HepG2 (cell line): ENCODE data around the gene LRRC45. TPM values are rescaled to one million over a fixed set of nuclear protein-coding genes. Genes with fewer than 3 reads are reported as not detected.
A peak's percentile ranks its signal among the peaks of the same experiment; 100 is the strongest.

Experiments
- ATF3 ChIP-seq: sonication (generic); formaldehyde crosslinking; IDR thresholded peaks from 2 replicates; pipeline ENCODE4 v1.4.0; 2020; ENCODE audit warnings: missing genetic modification reagents
- FOXK1 ChIP-seq: sonication (generic); formaldehyde crosslinking; IDR thresholded peaks from 2 replicates; pipeline ENCODE4 v1.4.0; 2020; ENCODE audit warnings: low read depth, missing genetic modification reagents, borderline replicate concordance
- KLF16 ChIP-seq, 2 experiments: sonication (generic) in 1 of 2; formaldehyde crosslinking in 1 of 2; IDR thresholded peaks; 2 replicates each; pipeline versions ENCODE4 v1.6.1 to v1.8.0; 2016 to 2023; ENCODE audit warnings: missing genetic modification reagents in 2 of 2, missing compliant biosample characterization in 1 of 2
- MAFG ChIP-seq: sonication (generic); formaldehyde crosslinking; IDR thresholded peaks from 2 replicates; pipeline ENCODE4 v1.5.1; 2020; ENCODE audit warnings: mild to moderate bottlenecking, missing genetic modification reagents
- MAFK ChIP-seq, 2 experiments: IDR thresholded peaks in 1 of 2; conservative IDR thresholded peaks in 1 of 2; 2 replicates each; pipeline ENCODE4 v1.6.1; 2011; ENCODE audit warnings: improper control_type of control experiment in 2 of 2, low read length in 2 of 2
- PRPF4 ChIP-seq: fragments of 200-400 bp; formaldehyde crosslinking; IDR thresholded peaks from 2 replicates; pipeline ENCODE4 v1.6.1; 2016; ENCODE audit warnings: low read length, low read depth; ENCODE audit not compliant: poor library complexity, severe bottlenecking
- STAT6 ChIP-seq: sonication (generic); formaldehyde crosslinking; IDR thresholded peaks from 2 replicates; pipeline ENCODE4 v1.4.0; 2020; ENCODE audit warnings: missing genetic modification reagents, mild to moderate bottlenecking, borderline replicate concordance
- TFE3 ChIP-seq: IDR thresholded peaks from 2 replicates; pipeline ENCODE4 v1.6.1; 2016
- TGIF2 ChIP-seq: IDR thresholded peaks from 2 replicates; pipeline ENCODE4 v1.6.1; 2016; ENCODE audit warnings: control low read depth, missing compliant biosample characterization
- ZBTB33 ChIP-seq: sonication (generic); formaldehyde crosslinking; IDR thresholded peaks from 2 replicates; pipeline ENCODE4 v1.4.0; 2020; ENCODE audit warnings: missing genetic modification reagents
- ZBTB37 ChIP-seq: sonication (generic); formaldehyde crosslinking; IDR thresholded peaks from 2 replicates; pipeline ENCODE4 v1.4.0; 2020; ENCODE audit warnings: mild to moderate bottlenecking, missing genetic modification reagents
- ZNF20 ChIP-seq: sonication (generic); formaldehyde crosslinking; IDR thresholded peaks from 2 replicates; pipeline ENCODE4 v1.4.0; 2020; ENCODE audit warnings: mild to moderate bottlenecking, moderate library complexity, missing genetic modification reagents
- ZNF224 ChIP-seq: sonication (generic); formaldehyde crosslinking; IDR thresholded peaks from 2 replicates; pipeline ENCODE4 v1.5.0; 2020; ENCODE audit warnings: mild to moderate bottlenecking, missing genetic modification reagents
- ZNF570 ChIP-seq: sonication (generic); formaldehyde crosslinking; IDR thresholded peaks from 2 replicates; pipeline ENCODE4 v1.4.0; 2020; ENCODE audit warnings: mild to moderate bottlenecking, missing genetic modification reagents, borderline replicate concordance
- ZNF572 ChIP-seq: sonication (generic); formaldehyde crosslinking; IDR thresholded peaks from 2 replicates; pipeline ENCODE4 v1.5.1; 2020; ENCODE audit warnings: mild to moderate bottlenecking, missing genetic modification reagents
- ZNF616 ChIP-seq: sonication (generic); formaldehyde crosslinking; IDR thresholded peaks from 2 replicates; pipeline ENCODE4 v1.5.0; 2020; ENCODE audit warnings: low read depth, mild to moderate bottlenecking, missing genetic modification reagents
- ZNF670 ChIP-seq: sonication (generic); formaldehyde crosslinking; IDR thresholded peaks from 2 replicates; pipeline ENCODE4 v1.8.0; 2022; ENCODE audit warnings: mild to moderate bottlenecking, missing genetic modification reagents, borderline replicate concordance
- ZNF710 ChIP-seq: sonication (generic); formaldehyde crosslinking; IDR thresholded peaks from 2 replicates; pipeline ENCODE4 v1.5.0; 2020; ENCODE audit warnings: mild to moderate bottlenecking, missing genetic modification reagents, borderline replicate concordance
- ZSCAN29 ChIP-seq: sonication (generic); formaldehyde crosslinking; conservative IDR thresholded peaks from 2 replicates; pipeline ENCODE4 v1.4.0; 2020; ENCODE audit warnings: mild to moderate bottlenecking, missing genetic modification reagents
- polyA plus RNA-seq, 8 experiments: library from polyadenylated mRNA; depleted of rRNA in 3 of 8; stranded (reverse) in 7 of 8; unstranded in 1 of 8; fragments of >200 nt; fragmentation: Illumina TruSeq in 4 of 8; extraction: Trizol in 4 of 8; gene quantifications; 2 replicates each; pipeline versions ENCODE4 v1.2.1 to v1.2.3, GENCODE V29; 2011 to 2016; ENCODE audit warnings: low read depth in 4 of 8, missing spikeins in 1 of 8, mixed read lengths in 1 of 8; ENCODE audit not compliant: insufficient read depth in 1 of 8
- total RNA-seq, 5 experiments: library from RNA; depleted of rRNA; stranded (reverse); fragments of >200 nt; fragmentation: Illumina TruSeq; extraction: Trizol; gene quantifications; 2 replicates each; pipeline ENCODE4 v1.2.3, GENCODE V29; 2016; ENCODE audit warnings: low read depth in 1 of 5

LRRC45 gene
- total and polyA plus RNA-seq, 2 of the 13 experiments (the other 11 are each of a cell fraction or from before 2014, with no cell fraction given): 11.6 to 48.1 TPM

GRCh38 chr17:81996232-81996756 is 26.8 kb upstream of the LRRC45 start (continued):
- TF ChIP-seq FOXK1 (no peak), ZBTB37 (CRISPR knock-in tag) (peak; percentile 49; the same call in 1 of the 2 replicates), TFE3 (CRISPR knock-in tag) (no peak), TGIF2 (CRISPR knock-in tag) (no peak), ZNF670 (no peak), MAFK (conservative IDR thresholded peaks at IDR 0.05 in 1 of 2, IDR thresholded peaks at IDR 0.05 in 1 of 2; ENCODE audit: low read length in 2 of 2) (no peak), ZNF570 (no peak), KLF16 (CRISPR knock-in tag; IDR thresholded peaks at IDR 0.05) (0 out of 4 replicates have a peak, but pooled peaks of 1 of the 2 experiments have one; percentile 33), ZNF616 (CRISPR knock-in tag) (0 out of 2 replicates have a peak, but pooled peaks have one; percentile 1), MAFG (CRISPR knock-in tag) (no peak), ZNF224 (0 out of 2 replicates have a peak, but pooled peaks have one; percentile 53), ZBTB33 (peak; percentile 84), ZSCAN29 (CRISPR knock-in tag) (0 out of 2 replicates have a peak, but pooled peaks have one; percentile 16), STAT6 (CRISPR knock-in tag) (no peak), ZNF710 (CRISPR knock-in tag) (no peak), ATF3 (CRISPR knock-in tag) (no peak), ZNF20 (0 out of 2 replicates have a peak, but pooled peaks have one; percentile 56), PRPF4 (peak; percentile 74), ZNF572 (CRISPR knock-in tag) (peak; percentile 36; the same call in 1 of the 2 replicates)
